ENCODE measurements around the gene FAM169A. TPM values are rescaled to one million over a fixed set of nuclear protein-coding genes. Genes with fewer than 3 reads are reported as not detected.

Gene FAM169A
- total and polyA plus RNA-seq, 10 of the 15 experiments (the other 5 are each of a cell fraction or from before 2014, with no cell fraction given): 0.37 to 15.4 (median 4.7) TPM

DNA sequence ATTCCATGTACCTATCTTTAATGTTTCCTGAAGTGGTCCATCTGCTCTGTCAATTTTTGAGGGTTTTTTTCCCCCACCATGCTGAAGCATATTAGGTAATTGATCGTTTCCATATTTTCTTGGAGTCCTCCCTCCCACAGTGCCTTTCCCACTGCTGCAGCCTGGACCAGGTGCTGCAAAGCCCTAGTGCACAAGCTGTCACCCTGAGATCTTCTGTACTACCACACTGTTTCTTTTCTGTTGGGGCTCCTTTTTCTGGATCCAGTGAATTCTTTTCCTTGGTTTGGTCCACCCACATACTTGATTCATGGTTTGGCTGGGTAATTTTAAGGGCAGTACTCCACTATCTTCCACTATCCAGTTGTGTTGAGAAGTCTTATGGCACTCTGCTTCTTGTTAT, 30.9 kb upstream of the FAM169A start:
- no peaks in the 10 kb centered on the region for H3K4me1 ChIP-seq (ENCODE audit: control insufficient read depth, insufficient read depth, low read length)
- SMC1A ChIA-PET (ENCODE audit: uncharacterized antibody, unreplicated experiment): no interaction called here
- no TSS peak for BruUV-seq (replicated peaks)
- CTCF ChIA-PET: no interaction called here
- no peak overlapping the region for H3K27ac ChIP-seq (ENCODE audit: control insufficient read depth, insufficient read depth)
- H3K27me3 ChIP-seq (replicated peaks in 1 of 2; ENCODE audit: control insufficient read depth in 2 of 2, insufficient read depth in 2 of 2, low read length in 1 of 2): no peaks in the 10 kb centered on the region
- POLR2A ChIA-PET: no interaction called here
- in situ Hi-C loops (cut with MboI): no loop called here
- H3K9me3 ChIP-seq (replicated peaks; ENCODE audit: control insufficient read depth, insufficient read depth, low read length): no peaks in the 10 kb centered on the region
- intact Hi-C loops (cut with micrococcal nuclease; ENCODE audit: unreplicated experiment): no loop called here
- TF ChIP-seq, protein P1, sequence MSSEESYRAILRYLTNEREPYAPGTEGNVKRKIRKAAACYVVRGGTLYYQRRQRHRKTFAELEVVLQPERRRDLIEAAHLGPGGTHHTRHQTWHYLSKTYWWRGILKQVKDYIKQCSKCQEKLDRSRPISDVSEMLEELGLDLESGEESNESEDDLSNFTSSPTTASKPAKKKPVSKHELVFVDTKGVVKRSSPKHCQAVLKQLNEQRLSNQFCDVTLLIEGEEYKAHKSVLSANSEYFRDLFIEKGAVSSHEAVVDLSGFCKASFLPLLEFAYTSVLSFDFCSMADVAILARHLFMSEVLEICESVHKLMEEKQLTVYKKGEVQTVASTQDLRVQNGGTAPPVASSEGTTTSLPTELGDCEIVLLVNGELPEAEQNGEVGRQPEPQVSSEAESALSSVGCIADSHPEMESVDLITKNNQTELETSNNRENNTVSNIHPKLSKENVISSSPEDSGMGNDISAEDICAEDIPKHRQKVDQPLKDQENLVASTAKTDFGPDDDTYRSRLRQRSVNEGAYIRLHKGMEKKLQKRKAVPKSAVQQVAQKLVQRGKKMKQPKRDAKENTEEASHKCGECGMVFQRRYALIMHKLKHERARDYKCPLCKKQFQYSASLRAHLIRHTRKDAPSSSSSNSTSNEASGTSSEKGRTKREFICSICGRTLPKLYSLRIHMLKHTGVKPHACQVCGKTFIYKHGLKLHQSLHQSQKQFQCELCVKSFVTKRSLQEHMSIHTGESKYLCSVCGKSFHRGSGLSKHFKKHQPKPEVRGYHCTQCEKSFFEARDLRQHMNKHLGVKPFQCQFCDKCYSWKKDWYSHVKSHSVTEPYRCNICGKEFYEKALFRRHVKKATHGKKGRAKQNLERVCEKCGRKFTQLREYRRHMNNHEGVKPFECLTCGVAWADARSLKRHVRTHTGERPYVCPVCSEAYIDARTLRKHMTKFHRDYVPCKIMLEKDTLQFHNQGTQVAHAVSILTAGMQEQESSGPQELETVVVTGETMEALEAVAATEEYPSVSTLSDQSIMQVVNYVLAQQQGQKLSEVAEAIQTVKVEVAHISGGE (CRISPR knock-in tag; IDR thresholded peaks at IDR 0.05): no peak
- TF ChIP-seq YY1 (IDR thresholded peaks at IDR 0.05; ENCODE audit: low read depth, low read length): no peak
- TF ChIP-seq RCOR1 (conservative IDR thresholded peaks at IDR 0.05; ENCODE audit: low read depth, low read length): no peak
- TF ChIP-seq SP1 (IDR thresholded peaks at IDR 0.05; ENCODE audit: low read depth, low read length): no peak
- TF ChIP-seq PAX5 (IDR thresholded peaks at IDR 0.05; ENCODE audit: borderline replicate concordance, low read depth, low read length): no peak
- no peak for TF ChIP-seq RB1 (IDR thresholded peaks at IDR 0.05; ENCODE audit: borderline replicate concordance)
- TF ChIP-seq YBX1 (IDR thresholded peaks at IDR 0.05): no peak
- TF ChIP-seq CREB1 (IDR thresholded peaks at IDR 0.05; ENCODE audit: low read depth): no peak
- TF ChIP-seq IKZF1 (conservative IDR thresholded peaks at IDR 0.05): no peak
- H3K4me3 ChIP-seq: no peak overlapping the region
- H3K36me3 ChIP-seq (ENCODE audit: control insufficient read depth in 2 of 2, insufficient read depth in 2 of 2, low read length in 1 of 2): no peaks in the 10 kb centered on the region
- no peaks in the 10 kb centered on the region for H3K79me2 ChIP-seq (ENCODE audit: control insufficient read depth, insufficient read depth, low read length)
- no peak overlapping the region for H2AFZ ChIP-seq (ENCODE audit: control insufficient read depth, low read depth, low read length)
- ATAC-seq (no peak), DNase-seq (ENCODE audit: low read depth, low spot score) (no peak), FAIRE-seq (no peak)
- WGBS (ENCODE audit: insufficient coverage, insufficient replicate concordance, low lambda C conversion rate, missing lambda C conversion rate): 27% methylated on average over 1 of the region's 1 CpG
- no peak overlapping the region for H3K4me2 ChIP-seq (ENCODE audit: control insufficient read depth, insufficient read depth)
- RAD21 ChIA-PET (ENCODE audit: unreplicated experiment): no interaction called here
- no peaks in the 10 kb centered on the region for H4K20me1 ChIP-seq (ENCODE audit: control insufficient read depth, insufficient read depth)
- H3K9ac ChIP-seq (ENCODE audit: control insufficient read depth, insufficient read depth, low read length): no peak overlapping the region
